GM15510 (cell line): ENCODE measurements around the gene TMPRSS6.

Experiments used
- POLR2A ChIP-seq: IDR thresholded peaks from 3 replicates; pipeline ENCODE4 v1.6.1; 2011; ENCODE audit warnings: borderline replicate concordance; ENCODE audit not compliant: insufficient read length; ENCODE audit errors: extremely low read depth

TMPRSS6 gene

DNA sequence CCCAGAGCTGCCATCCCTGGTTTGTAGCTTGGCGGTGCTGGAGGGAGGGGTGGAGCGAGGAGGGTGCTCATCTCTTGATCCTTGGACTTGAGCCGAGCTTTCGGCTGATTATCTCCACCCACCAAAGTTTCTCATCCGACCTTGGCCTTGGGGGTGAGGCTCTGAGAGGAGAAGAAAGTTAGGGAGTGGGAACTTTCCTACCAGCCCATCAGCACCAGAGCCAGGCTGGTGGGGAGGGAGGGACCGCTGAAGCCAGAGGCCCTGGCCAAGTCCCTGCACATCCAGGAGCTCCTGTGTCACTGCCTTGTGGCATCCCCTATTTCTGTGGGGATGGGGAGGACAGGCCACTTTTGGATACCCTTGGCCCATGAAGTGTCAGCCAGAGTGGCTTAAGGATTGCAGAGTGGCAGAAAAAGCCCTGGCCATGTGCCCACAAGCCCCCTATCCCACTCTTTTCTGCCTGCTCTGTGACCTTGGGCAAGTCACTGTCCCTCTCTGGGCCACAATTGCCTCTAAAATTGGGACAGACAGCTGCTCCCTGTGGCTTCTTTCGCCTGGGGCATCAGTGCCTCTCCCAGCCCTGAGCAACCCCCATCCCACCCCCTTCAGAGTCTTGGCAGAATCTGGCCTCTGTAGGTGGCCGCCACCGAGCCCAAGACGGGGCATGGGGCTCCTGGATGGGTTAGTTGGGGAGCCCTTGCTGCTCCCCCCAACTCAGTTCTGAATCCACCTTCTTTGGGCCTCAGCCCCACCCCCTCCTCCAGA, 47.7 kb downstream of the TMPRSS6 start:
- no peak for TF ChIP-seq POLR2A

DNA sequence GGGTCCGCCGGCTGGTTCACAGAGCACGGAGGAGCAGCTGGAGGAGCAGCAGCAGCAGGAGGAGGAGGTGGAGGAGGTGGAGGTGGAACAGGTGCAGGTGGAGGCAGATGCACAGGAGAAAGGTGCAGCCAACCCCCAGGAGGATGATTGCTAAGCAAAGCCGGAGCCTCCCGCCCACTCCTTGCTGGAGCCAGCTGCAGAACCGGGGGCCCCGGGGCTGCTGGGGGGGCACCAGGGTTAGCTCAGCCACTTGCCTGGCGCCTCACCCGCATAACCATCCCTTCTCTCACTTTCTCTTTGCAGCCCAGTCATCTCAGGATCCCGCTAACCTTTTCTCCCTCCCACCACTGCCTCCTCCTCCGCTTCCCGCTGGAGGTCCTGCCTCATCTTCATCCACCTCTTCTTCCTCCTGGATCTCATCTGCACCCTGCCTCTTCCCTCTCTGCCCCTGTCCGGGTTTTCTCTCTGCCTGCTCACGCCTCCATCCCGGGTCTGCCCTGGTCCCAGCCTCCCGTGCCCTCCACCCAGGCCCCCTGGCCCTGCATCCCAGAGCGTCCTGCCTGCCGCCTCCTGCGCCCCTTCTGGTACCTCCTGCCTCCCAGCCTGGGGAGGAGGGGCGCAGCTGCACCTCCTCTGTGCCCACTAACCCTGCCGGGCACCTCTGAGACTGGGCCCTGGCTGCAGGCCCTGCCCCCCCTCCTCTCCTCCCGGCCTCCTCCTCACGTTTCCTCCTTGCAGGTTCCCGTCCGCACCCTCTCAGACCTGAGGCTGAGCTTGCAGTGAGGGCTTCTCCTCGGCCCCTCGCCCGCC, 48.5 kb downstream of the TMPRSS6 start:
- no peak for TF ChIP-seq POLR2A

DNA sequence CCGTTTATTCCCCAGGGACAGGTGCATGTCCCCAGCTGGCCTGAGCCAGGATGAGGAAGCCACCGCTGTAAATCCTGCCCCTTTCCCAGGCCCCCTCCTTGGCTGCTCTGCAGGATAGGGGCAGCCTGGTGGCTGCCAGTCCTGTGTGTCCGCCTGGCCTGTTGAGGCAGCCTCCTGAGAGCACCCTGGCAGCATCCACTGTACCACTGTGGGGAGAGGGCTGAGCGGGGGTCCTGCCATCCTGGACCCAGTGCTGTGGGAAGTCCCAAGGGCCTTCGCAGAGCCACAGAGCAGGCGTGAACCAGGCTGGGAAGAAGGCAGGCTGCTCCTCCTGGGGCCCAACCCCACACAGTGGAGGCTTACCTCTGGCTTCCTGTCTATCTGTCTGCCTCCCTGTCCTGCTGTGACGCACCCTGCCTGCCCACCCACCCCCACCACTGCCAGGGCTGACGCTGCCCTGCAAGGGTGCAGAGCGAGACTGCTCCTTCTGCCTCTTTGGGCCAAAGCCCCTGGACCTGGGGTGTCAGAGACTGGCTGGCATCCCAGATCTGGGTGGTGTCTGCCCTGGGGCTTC, 49.5 kb downstream of the TMPRSS6 start:
- no peak for TF ChIP-seq POLR2A

DNA sequence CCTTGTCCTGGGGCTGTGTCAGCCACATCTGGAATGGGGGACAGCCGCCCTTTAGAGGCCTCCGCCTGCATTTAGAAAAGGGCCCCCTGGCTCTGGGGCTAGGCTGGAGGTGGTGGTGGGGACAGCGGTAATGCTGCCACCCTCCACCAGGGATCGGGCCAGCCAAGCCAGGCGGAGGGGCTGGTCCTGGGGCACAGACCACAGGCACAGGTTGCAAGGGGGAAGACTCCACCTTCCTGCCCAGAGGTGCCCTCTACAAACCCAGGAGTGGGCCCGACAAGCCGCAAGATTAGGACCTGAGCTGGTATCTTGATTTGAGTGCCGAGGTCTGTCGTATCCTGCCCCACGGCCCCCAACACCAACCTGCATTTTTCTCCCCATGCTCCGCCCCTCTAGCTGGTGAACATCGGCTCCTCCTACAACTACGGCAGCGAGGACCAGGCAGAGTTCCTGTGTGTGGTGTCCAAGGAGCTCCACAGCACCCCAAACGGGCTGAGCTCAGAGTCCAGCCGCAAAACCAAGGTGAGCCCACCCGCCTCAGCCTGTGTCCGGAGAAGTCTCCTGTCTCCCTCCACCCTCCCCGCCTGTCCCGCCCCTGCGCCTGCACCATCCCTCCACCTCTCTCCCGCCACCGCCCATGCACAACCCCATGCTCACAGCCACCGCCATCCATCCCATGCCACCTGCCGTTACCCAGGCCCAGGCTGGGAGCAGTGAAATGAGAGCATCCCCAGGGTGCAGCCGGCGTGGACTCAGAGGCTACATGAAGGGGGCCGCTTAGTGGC, 50.4 kb downstream of the TMPRSS6 start:
- no peak for TF ChIP-seq POLR2A

DNA sequence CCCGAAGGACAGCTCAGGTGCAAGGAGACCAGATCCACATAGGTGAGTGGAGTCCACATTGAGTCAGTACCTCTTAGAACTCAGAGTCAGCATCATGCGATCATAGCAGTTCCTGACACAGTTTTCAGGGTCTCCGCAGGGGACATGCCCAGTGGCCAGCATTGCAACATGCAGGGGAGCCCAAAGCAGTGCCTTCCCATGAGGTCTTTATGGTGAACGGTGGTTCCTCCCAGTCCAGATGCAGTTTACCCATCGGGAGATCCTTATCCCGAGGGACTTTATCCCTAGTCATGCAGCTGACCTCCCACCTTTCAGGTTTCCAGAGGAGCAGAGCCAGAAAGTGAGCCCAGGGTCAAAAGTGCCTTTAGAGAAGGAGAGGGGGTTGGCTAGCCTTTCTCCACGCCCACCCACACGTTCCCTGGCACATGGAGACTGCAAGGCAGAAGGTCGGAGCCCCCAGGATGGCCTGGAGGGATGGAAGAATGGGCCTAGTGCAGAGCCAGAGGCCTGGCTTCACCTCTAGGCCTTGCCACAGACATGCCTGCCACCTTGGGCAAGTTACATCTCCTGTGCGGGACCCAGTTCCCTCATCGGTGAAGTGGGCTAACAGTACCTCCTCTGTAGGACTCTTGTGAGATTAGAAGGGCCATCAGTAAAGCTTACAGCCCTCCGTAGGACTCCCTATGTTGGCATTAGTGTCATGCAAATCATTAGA, 51.6 kb downstream of the TMPRSS6 start:
- no peak for TF ChIP-seq POLR2A

DNA sequence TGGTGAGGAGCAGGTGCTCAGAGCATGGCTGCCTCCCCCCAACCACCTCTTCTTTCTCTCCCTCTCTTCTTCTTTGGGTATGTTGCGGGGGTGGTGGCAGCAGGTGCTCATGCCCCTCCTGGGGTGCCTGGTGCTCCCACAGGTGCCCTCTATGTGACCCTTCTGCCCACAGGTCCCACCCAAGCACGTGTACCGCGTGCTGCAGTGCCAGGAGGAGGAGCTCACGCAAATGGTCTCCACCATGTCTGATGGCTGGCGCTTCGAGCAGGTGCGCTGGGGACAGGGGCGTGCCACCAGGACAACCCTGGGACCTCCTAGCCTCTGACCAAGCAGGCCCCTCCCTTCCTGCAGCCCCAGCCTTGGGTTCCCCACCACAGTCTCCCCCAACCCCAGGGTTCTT, 52.3 kb downstream of the TMPRSS6 start:
- TF ChIP-seq POLR2A, result no peak

DNA sequence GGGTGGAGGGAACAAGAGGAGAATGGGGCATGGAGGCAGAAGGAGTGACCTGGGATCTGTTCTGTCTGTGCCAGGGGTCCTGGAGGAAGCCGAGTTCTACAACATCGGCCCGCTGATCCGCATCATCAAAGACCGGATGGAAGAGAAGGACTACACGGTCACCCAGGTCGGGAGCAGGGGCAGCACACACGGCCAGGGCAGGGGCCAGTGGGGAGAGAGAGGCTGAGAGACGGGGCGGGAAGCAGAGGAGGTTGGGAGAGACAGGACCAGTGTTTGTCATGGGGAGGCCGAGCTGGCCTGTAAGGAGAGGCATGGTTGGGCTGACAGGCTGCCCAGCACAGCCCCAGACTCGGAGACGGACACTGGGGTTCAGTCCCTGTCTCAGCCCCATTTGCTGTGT, 53.3 kb downstream of the TMPRSS6 start:
- no peak for TF ChIP-seq POLR2A

DNA sequence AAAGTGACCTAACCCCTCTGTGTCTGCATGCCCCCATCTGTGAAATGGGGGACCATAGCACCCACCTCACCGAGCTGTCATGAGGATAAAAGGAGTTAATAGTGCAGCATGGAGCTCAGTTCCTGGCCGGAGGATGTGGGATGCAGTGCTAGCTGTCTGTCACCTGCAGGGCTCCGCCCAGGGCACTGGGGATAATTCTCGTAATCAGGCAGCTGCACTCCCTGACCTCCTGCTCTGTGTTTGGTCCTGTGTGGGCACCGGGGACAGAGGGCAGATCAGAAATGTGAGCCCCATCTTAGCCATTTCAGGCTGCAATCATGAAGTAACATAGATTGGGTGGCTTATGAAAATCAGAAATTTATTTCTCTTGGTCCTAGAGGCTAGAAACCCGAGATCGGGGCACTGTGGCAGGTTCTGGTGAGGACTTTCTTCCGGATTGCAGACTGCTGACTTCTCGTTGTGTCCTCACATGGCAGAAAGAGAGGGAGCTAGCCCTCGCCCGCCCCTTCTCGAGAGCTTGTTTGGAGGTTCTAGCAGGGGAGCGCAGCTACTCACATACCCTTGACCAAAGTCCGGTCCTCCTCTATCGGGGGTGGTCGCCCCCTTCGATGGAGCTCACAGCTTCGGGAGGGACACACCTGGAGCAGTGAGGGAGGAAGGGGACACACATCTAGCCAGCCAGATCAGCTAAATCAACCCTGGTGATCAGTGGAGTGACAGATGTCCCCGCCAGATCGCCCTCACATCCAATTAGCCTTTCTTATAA, 54.7 kb downstream of the TMPRSS6 start:
- no peak for TF ChIP-seq POLR2A

DNA sequence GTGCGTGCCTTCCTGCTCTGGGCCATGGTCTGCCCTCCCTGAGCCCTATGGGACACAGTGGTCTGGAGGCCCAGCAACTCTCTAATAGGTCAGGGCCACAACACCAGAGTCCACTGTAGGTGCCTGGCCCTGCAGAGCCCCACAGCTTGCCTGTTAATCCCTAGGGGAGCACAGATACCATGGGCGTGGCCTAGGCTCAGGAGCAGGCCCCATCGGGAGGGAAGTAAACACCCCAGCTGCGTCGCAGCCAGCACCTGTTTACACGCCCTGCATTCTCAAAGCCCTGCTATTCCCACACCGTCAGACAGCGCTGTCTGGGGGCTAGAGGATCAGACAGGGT, 55.5 kb downstream of the TMPRSS6 start:
- no peak for TF ChIP-seq POLR2A

DNA sequence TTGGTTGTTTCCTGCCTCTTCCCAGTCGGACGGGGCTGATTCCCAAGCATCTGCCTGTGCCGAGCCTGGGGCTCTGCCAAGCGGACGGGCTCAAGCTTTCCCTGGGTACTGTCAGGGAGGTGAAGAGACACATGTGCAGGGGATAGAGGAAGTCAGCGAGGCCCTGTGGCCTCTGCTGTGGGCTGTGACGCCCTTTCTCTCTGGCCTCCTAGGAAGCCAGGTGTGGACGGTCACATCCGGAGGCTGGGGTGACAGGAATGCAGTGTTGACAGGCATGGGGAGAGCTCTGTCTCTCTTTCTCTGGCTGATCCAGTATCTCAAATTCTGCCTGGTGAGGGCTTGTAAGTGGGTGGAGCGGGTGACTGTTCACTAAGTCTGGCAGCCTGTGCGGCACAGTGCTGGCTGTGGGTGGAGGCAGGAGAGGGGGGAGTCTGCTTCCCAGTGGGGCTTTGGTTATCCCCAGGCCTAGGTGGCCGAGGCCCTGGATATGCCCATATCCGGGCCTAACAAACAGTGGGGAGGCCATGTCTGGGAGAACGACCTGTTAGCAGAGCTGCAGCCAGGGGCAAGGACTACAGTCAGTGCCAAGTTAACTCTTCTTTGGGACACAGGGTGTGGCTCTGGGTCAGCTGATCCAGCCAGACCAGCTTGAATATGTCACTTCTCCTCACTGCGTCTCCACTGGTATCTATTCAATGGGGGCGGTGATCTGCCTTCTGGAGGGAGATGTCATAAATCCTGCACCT, 56.0 kb downstream of the TMPRSS6 start:
- no peak for TF ChIP-seq POLR2A

DNA sequence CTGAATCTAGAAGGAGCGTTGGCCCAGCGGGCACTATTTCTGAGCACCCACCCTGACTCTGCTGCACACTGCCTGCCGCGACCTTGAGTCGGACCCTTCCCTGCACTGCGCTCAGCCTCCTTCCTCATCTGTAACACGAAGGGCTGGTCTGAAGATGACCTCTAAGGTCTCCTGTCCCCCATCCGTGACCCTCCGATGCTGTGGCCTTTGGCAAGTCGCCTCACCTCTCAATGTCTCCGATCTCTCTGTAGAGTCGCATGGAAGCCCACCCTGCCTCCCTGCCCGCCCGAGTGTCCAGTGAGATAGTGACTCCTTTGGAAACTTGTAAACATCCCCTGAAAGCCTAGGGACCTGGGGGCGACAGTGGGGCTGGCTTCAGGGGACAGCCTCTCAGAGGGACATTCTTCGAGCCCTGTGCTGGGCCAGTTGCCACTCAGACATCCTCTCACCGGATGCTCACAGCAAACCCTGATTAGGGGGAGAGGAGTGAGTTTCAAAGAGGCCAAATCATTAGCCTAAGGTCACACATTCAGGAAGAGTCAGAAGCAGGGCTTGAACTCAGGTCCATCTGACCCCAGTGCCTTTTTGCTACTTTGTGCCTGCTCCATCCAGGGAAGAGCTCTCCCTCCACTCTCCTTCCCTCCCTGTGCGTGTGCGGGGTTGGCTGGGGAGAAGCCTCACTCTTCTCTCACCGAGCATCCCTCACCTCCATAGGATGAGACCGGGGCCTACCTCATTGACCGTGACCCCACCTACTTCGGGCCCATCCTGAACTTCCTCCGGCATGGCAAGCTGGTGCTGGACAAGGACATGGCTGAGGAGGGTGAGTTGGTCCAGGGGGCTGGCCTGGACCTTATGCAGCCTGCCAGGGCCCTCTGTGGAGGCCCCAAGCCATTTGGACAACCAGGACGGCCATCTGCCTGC, 56.9 kb downstream of the TMPRSS6 start:
- TF ChIP-seq POLR2A, result no peak
